Thoracic aorta (tissue), 2 donors: Measurements from ENCODE around the gene ZBTB7C. TPM values are rescaled to one million over a fixed set of nuclear protein-coding genes. Genes with fewer than 3 reads are reported as not detected.

ENCODE experiments used
- ATAC-seq: fragments of 150-250 bp; one replicate; pipeline ENCODE4 v1.8.0; 2017; ENCODE audit warnings: low read depth; ENCODE audit not compliant: insufficient number of reproducible peaks, low FRiP score
- DNase-seq: peaks from one replicate; pipeline ENCODE4 v3.0.0-alpha.2; 2020; ENCODE audit warnings: low spot score
- H3K27ac ChIP-seq, 2 donors: fragments of 200-600 bp; sonication (generic); 1 replicate in 1 of 2; 2 replicates in 1 of 2; pipeline ENCODE4 v1.5.1; 2016; ENCODE audit warnings: mild to moderate bottlenecking in 2 of 2, moderate library complexity in 2 of 2
- H3K27me3 ChIP-seq: fragments of 200-600 bp; sonication (generic); replicated peaks from 2 replicates; pipeline ENCODE4 v1.6.0; 2016; ENCODE audit warnings: mild to moderate bottlenecking; ENCODE audit not compliant: insufficient read depth
- H3K36me3 ChIP-seq: fragments of 200-600 bp; sonication (generic); one replicate; pipeline ENCODE4 v1.5.1; 2016
- H3K4me1 ChIP-seq, 2 donors: fragments of 200-600 bp; sonication (generic); 1 replicate in 1 of 2; 2 replicates in 1 of 2; pipeline versions ENCODE4 v1.5.1 to v1.6.0; 2016; ENCODE audit warnings: low read depth in 2 of 2, mild to moderate bottlenecking in 1 of 2; ENCODE audit not compliant: control insufficient read depth in 1 of 2
- H3K4me3 ChIP-seq: fragments of 200-600 bp; sonication (generic); 2 replicates; pipeline ENCODE4 v1.5.1; 2016; ENCODE audit warnings: mild to moderate bottlenecking
- H3K9me3 ChIP-seq: fragments of 200-600 bp; sonication (generic); 2 replicates; pipeline ENCODE4 v1.5.1; 2016
- total RNA-seq, 2 donors: library from RNA; depleted of rRNA; stranded (reverse); fragments of >200 nt; gene quantifications; one replicate each; pipeline versions ENCODE4 v1.1.0 to v1.2.3, GENCODE V29; 2016
- TF ChIP-seq, protein P1 (sequence below): fragments of 200-600 bp; sonication (generic); IDR thresholded peaks from one replicate; pipeline ENCODE4 v1.5.1; 2019; ENCODE audit warnings: antibody characterized with exemption

ZBTB7C gene
- total RNA-seq, 2 donors from 2014 or later, result 9.6 to 10.9 TPM

DNA sequence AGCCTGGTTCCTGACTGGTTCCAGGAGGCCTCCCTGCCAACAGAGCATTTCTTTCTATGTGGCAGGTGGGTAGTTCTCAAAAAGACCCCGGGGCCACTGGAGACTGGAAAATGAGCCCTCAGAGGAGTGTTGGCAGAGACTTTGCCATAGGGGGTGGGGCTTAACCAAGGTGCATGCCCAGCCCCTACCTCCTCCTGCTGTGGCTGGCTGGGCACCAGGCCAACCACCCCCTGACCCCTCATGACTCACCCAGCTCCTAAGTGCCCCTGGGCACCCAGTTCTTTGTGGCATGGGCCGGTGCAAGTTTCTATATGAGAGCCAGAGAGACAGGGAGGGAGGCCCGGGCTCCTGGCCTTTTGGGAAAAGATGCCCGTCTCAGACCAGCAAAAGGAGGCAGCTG is 380.5 kb downstream of the ZBTB7C start:
- Histone ChIP-seq H3K27ac (no peak overlapping the region), H3K4me3 (no peak overlapping the region), H3K36me3 (no peaks in the 10 kb centered on the region), H3K4me1 (peaks cover 6 to 31% of the 10 kb centered on the region in 2 donors), H3K9me3 (no peaks in the 10 kb centered on the region), H3K27me3 (no peaks in the 10 kb centered on the region)
- ATAC-seq (no peak), DNase-seq (no peak)
- TF ChIP-seq, protein P1, sequence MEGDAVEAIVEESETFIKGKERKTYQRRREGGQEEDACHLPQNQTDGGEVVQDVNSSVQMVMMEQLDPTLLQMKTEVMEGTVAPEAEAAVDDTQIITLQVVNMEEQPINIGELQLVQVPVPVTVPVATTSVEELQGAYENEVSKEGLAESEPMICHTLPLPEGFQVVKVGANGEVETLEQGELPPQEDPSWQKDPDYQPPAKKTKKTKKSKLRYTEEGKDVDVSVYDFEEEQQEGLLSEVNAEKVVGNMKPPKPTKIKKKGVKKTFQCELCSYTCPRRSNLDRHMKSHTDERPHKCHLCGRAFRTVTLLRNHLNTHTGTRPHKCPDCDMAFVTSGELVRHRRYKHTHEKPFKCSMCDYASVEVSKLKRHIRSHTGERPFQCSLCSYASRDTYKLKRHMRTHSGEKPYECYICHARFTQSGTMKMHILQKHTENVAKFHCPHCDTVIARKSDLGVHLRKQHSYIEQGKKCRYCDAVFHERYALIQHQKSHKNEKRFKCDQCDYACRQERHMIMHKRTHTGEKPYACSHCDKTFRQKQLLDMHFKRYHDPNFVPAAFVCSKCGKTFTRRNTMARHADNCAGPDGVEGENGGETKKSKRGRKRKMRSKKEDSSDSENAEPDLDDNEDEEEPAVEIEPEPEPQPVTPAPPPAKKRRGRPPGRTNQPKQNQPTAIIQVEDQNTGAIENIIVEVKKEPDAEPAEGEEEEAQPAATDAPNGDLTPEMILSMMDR, result no peak

DNA sequence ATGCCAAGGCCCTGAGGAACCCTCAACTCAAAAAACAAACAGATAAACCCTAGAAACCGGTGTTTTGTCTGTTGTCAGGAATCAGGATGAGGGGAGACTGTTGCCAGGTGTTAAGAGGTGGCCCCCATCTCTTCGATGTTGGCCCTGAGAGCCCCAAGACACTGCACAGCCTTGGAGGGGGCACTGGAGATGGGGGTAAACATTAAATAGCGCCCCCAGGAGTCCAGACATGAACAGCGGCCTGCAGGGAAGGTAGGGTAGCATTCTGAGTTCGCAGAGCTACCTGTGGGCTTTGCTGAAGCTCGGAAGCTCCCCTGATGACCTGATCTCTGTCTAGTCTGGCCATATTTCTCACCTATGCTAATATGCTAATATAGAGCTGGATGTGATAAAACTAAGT is 381.1 kb downstream of the ZBTB7C start:
- no peak for DNase-seq

DNA sequence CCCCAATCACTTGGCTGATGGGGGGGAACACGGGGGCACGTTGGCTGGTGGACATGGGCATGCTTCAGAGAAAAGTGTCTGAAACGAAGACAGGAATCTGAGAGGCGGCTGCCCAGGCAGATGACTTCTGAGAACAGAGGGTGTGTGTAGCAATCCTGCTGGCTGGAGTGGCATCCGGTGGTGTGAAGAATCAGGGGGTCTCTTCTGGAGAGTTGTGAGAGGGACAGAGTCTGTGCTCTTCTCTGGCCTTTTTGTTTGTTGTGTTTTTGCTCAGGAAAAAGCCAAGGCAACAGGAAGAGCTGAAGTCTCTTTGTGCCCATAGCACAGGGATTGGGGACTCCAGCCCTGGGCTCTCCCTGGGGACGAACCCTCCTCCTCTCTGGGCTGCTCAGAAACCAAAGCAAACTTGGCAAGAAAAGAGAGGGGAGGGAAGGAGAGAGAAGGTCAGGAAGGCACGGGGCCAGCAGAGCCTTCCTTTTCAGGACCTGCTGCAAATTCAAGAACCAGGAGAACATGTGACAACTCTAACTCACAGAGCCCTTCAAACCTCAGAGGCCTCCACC is 381.7 kb downstream of the ZBTB7C start:
- H3K27me3 ChIP-seq, result no peaks in the 10 kb centered on the region
- H3K36me3 ChIP-seq, result no peaks in the 10 kb centered on the region
- peak overlapping the region; percentile 2 to 36 for H3K27ac ChIP-seq
- H3K4me3 ChIP-seq, result no peak overlapping the region
- H3K4me1 ChIP-seq, result peaks cover 8 to 31% of the 10 kb centered on the region in 2 donors
- DNase-seq, result no peak
- TF ChIP-seq, protein P1, result no peak
- H3K9me3 ChIP-seq, result no peaks in the 10 kb centered on the region
- peak; percentile 48 for ATAC-seq

More for the DNA sequence above, 381.1 kb downstream of the ZBTB7C start:
- Histone ChIP-seq H3K36me3 (no peaks in the 10 kb centered on the region), H3K4me1 (peaks cover 8 to 31% of the 10 kb centered on the region in 2 donors), H3K27ac (peak overlapping the region in 1 of 2 donors; percentile 36), H3K27me3 (no peaks in the 10 kb centered on the region), H3K9me3 (no peaks in the 10 kb centered on the region), H3K4me3 (no peak overlapping the region)
- no peak for ATAC-seq
- TF ChIP-seq, protein P1, result no peak

DNA sequence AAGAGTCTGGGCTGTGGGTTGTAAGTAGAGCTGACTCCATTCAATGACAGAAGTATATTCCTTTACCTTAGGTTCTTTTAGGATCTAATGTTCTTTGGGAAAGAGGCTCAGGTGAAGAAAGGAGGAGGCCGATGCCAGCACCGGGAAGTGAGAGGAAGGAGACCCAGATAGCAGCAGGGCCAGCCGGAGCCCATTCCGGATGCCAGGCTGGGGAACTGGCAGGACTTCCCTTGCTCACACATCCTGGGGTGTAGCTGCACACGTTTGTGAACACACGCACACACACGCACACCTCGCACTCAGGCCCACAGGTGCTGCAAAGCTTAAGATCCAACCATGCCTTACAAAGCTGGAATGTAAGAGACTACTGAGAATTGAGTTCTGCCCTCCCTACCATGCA is 383.0 kb downstream of the ZBTB7C start:
- Histone ChIP-seq H3K4me1 (peaks cover 8 to 31% of the 10 kb centered on the region in 2 donors), H3K36me3 (no peaks in the 10 kb centered on the region), H3K27me3 (no peaks in the 10 kb centered on the region), H3K27ac (no peak overlapping the region), H3K9me3 (no peaks in the 10 kb centered on the region), H3K4me3 (no peak overlapping the region)
- ATAC-seq (no peak), DNase-seq (no peak)
- TF ChIP-seq, protein P1, result no peak

DNA sequence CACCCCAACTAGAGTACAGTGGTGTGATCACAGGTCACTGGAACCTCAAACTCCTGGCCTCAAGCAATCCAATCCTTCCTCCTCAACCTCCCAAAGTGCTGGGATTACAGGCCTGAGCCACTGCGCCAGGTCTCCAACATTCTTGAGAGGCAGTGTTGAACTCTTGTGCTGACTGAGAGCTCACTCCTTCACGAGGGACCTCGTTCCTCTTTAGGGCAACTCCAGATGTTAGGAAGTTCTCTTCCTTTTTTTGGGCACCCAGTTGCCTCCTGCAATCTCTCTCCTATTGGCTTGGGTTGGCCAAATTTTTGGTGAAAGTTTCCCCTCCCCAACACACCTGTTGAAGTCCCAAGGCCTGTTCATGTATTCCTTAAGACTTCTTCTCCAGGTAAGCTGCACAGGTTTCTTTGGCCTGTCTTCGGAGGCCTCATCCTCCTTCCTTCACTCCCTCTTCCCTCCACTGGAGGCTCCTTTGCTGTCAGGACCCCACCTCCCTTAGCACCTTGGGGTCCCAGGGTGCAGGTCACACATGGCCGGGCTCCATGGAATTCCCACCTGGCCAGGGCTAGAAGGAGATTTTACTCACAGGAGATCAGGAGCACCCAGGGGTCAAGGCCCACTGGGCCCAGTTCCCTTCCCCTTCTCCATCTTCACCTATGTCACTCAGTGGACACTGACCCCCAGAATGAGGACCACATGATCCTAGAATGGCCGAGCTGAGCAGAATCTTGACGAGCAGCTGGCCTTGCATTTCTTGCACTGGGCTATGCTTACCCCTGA is 384.1 kb downstream of the ZBTB7C start:
- Histone ChIP-seq H3K4me3 (no peak overlapping the region), H3K9me3 (no peaks in the 10 kb centered on the region), H3K27ac (no peak overlapping the region), H3K27me3 (no peaks in the 10 kb centered on the region), H3K36me3 (no peaks in the 10 kb centered on the region), H3K4me1 (peaks cover 8 to 31% of the 10 kb centered on the region in 2 donors)
- no peak for DNase-seq
- ATAC-seq, result no peak
- TF ChIP-seq, protein P1, result no peak
